ENCODE results near the gene FAM120C. TPM values are rescaled to one million over a fixed set of nuclear protein-coding genes. Genes with fewer than 3 reads are reported as not detected.

Gene FAM120C
- total RNA-seq, 1 donor from 2014 or later = 7.5 TPM

DNA sequence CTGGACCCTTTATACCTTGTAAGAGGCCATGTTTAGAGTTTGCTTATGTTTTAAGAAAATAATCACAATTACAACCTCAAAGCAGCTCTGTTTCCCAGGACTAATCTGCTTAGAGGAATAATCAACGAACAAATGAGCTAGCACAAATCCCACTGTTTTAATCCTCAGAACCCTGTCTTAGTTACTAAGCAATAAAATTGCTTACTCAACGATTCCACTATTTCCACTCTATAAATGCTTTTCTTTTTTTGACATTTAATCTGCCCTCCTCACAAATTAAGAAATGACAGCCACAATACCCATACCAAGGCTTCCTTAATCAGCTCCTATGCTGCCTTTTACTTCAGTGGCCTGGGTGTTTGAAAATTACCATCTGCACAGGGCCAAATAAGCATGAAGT lies 48.8 kb downstream of the FAM120C start:
- no peak for DNase-seq

DNA sequence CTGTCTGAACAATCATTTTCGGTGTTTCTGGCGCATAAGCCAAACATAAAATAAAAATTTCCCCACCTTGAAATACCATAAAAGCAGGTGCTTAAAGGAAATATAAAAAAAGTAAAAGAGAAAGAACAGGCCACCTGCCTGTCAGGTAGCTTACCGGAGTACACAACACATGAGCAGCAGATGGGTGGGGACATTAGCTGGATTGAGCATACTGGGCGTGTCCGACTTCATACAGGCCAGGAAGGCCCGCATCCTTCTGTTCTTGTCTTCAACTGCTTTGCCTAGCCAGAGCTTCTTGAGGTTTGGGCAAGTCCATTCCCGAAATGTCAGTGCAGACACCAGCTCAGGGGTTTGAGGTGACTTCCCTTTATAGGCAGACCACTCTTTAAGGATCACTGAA lies 66.7 kb downstream of the FAM120C start:
- DNase-seq = no peak

DNA sequence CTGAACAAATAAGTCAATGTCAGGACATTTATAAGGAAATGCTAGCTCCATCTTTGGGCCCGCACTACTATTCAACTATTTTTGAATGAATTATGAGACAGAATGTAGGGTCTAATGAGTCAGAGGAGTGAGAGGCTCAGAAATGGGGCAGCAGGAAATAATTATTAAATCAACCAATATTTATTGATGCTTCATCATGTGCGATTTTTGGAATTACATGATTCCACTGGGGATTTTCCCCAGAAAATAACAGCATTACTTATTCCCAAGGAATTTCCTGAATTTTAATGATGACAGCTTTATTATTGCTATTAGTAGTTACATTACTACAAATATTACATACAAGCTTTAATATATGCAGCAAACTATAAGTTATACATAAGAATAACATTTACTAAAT lies 89.5 kb downstream of the FAM120C start:
- DNase-seq = no peak

DNA sequence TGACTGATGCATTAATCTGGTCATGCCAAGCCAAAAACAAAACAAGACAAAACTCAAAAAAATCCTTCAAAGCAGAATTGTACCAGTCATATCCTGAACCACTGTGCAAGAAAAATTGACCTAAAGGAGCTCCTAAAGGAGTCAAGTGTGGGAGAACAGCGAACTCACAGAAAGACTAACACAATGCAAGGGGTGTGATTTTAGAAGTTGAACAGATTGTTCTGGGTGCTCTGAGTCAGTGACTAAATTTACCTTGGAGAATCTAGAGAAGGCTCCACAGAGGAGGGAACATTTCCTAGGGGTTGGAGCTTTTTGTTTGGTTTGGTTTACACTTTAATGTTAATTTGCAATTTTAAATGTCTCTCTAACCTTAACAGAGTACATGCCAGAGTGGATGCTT lies 89.9 kb downstream of the FAM120C start:
- DNase-seq = no peak

DNA sequence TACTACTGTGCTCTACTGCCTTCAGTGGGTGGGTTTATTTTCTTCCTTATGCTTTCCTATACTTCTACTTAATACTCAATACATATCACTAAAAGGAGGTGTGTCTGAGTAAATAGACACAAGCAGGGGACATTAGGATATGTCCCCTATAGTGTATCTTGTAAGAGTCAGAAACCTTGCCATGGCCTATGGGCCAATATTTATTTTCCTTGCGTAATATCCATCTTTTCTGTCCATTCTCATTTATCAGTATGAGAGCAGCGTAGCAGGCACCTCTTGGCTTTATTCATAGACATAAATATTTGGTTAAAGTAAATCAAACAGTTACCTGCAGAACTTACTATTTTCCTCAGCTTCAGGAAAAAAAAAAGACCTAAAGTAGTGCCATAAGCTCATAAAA lies 92.2 kb downstream of the FAM120C start:
- DNase-seq = no peak

DNA sequence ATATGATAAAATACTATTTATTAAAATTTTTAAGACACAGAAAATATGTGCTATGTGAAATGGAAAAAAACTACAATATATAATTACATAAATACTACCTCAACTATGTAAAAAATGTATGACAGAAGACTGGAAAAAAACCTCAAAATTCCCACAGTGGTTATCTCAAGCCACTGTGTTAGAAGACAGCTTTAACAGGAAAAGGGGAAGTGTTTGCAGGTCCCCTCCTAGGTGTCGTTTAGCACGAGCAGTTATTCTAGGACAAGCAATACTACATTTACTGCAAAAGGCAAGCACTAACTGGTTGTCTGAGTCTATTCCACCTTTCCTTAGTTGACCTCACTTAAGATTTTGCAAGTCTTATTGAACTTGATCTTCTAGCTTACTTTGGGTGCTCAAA lies 93.9 kb downstream of the FAM120C start:
- DNase-seq = no peak

DNA sequence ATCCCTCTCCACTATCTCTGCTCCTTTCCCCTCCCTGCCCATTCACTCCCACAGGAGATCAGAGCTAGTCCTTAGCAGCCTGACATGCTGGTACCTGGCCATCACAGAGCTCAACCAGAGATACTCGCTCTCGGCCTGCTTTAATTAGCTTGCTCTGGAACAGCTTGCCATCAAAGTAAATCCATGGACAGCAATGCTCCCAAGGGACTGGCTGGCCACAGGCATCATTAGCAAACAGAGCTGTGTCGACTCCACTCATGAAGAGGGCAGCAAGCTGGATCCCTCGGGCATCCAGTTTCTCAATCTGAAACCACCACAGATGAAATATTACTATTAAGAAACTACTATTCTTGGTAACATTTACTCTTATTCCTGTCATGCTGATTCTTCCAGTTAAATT lies 95.4 kb downstream of the FAM120C start:
- no peak for DNase-seq

DNA sequence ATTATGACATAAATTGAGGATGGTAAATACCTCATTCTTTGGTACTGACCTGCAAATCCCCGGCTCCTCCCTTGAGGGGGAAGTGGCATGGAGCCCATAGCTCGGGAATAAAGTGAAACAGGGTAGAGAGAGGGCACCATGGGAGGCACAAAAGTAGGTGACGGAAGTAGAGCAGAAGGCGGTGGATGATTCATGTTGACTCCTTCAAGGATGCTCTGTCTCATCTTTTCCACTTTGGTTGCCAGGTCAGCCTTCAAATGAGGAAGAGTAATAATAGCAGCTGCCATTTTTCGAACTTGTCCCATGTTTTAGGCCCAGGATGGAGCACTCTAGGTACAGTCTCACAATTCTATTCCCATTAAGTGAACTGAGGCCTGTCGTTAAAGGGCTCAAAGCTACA lies 97.4 kb downstream of the FAM120C start:
- DNase-seq = no peak

DNA sequence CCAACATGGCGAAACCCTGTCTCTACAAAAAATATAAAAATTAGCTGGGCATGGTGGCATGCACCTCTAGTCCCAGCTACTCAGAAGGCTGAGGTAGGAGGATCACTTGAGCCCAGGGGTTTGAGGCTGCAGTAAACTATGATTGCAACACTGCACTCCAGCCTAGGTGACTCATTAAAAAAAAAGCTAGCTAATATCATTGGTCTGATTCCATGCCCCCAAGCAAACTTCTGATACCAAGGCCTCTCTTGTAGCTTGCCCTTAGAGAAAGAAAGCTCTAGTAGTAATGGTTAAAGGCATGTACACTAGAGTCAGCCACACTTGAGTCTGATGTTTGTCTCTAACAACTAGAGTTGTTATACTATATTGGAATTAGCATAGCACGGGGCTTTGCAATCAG lies 106.2 kb downstream of the FAM120C start:
- DNase-seq = no peak

DNA sequence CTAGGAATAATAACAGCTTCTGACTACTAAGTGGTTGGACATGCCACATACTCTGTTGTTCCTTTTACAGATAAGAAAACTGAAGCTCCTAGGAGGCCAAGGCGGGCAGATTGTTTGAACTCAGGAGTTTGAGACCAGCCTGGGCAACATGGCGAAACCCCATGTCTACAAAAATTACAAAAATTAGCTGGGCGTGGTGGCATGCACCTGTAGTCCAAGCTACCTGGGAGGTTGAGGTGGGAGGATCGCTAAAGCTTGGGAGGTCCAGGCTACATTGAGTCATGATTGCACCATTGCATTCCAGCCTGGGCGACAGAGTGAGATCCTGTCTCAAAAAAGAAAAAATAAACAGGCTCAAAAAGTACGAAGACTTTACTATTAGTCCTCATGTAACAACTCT lies 108.2 kb downstream of the FAM120C start:
- no peak for DNase-seq

DNA sequence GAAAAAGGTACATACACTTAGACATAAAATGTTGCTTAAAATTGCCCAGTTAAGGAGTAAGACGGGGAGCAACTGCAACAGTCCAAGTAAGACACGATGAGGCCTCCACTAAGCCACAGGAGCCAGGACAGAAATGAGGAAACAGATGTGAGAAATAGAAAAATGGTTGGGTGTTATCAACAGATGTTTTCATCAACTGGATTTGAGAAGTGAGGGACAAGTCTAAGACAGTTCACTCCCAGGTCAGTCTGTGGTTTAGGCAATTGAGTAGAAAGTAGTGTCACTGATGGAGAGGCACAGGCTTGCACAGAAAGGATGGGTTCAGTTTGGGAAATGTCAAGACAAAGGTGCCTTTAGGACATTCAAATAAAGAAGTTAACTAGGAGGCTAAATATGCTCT lies 115.3 kb downstream of the FAM120C start:
- DNase-seq = no peak

DNA sequence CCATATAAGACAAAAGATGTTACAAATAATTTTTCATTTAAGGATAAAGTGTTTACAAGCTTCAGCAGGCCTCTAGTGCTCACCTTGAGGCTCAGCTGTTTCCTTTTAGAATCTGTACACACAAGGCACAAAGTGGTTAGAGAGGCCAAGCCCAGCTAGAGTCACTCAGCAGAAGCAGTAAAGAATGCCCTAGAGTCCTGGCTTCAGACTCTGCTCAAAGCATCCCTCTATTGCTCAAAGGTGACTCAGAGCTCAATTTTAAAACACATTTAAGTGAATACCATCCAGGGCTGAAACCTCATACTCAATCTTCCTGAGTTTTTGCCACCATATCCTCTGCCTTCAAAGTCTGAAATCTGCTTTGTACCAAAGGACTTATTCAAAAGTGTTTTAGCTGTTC lies 116.2 kb downstream of the FAM120C start:
- DNase-seq = no peak

DNA sequence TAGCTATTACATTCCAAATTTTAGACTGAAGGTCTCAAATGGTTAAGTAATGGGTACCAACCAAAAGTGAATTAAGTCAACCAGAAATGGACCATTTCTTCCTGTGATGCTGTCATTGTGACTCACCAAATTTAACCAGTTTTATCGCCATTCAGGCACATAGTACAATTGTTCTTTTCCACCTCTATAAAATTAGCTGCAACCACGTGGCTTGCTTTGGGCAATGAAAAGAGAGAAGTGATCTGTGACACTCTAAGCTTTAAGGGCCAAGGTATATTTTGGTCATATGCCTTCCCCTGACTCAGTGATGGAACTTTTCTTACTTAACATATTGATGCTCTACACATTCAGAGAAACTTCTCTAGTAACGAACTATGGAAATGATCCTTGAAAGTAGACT lies 118.5 kb downstream of the FAM120C start:
- no peak for DNase-seq

DNA sequence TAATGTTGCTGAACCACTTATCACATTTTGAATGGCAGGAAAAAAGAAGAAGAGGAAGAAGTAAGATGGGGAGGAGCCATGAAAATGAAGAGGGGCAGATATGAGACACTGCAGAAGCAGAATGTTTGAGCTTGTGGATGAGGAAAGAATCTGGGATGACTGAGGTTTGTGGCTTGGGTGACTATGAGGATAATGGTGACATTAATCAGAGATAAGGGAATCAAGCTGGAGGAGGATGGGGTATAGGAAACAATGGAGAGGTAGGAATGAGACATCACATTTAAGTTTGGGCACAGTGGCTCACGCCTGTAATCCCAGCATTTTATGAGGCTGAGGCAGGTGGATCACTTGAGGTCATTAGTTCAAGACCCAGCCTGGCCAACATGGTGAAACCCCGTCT lies 119.7 kb downstream of the FAM120C start:
- DNase-seq = no peak

DNA sequence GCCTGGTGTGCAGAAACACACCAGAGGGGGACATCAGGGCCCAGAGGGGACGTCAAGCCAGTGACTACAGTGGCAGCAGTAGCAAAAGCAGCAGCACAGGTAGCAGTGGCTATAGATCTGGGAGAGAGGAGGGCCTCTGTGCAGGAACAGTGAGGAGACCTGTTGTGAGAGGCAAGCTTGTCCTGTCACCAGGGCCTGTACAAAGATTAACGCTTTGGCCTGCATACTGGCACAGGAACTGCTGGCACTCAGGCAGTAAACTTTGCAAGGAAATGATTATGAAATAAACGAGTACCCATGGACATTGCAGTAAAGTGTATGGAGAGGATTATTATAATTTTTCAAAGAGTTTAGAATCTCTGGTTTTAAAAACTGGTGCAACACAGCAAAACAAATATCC lies 133.3 kb downstream of the FAM120C start:
- no peak for DNase-seq

DNA sequence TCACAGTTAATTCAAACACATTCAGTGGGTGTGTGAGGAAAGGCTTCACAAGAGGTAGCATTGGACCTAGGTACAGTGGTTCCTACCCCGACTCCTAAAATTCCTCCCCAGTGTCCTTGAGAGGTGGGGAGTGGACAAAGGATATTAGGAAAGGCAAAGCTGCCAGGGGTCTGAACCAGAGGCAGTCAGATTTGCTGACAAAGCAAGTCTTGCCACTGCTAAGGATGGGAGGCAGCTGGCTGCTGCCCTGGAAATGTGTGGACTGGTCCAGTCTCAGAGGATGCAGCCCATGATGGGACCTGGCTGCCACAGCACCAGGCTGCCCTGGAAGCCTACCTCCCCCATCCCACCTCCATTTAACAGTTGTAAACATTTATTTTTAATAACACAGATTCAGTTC lies 134.6 kb downstream of the FAM120C start:
- DNase-seq = no peak

DNA sequence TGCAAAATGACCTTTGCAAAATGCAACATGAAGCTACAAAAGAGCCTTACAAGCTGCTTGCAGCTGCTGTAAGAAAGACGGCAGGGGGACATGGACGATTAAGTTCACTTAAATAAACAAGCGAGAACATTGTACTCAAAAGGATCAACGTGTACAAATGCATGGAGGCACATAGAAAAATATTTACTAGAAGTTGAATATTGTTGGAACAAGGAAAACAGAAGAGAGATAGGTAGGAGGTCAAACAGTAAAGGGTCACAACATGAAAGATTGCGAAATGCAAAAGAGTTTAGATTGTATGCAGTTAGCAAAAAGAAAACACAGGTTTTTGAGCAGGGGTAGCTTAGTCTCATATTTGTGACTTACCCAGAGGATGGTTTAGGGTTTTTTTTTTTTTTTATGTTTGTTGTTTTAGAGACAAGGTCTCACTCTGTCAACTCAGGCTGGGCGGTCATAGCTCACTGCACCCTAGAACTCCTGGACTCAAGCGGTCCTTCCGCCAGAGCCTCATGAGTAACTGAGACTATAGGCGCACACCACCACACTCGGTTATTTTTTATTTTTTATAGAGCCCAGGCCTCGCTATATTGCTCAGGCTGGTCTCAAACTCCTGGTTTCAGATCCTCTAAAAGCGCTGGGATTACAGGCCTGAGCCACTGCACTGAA lies 137.4 kb downstream of the FAM120C start:
- DNase-seq = no peak

DNA sequence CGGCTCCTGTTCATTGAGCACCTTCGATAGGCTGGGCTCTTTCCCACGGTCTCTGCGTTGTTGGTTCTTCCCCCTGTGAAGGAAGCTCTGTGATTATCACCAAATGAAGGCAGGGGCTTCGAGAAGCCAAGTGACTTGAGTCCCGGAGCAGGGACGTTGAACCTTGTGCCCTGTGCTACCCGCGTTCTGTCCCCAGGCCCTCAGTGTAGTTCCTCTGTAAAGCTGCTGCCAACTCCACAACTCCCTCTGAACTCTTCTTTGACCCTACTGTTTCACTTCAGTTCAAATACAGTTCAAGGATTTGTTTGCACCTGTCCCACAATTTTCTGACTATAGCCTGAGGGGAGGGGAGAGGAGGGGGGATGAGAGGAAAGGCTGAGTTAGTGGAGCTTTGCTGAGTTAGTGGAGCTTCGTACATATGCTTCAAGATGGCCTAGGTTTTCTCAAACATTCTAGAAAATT lies 138.1 kb downstream of the FAM120C start:
- peak; percentile 13 for DNase-seq

DNA sequence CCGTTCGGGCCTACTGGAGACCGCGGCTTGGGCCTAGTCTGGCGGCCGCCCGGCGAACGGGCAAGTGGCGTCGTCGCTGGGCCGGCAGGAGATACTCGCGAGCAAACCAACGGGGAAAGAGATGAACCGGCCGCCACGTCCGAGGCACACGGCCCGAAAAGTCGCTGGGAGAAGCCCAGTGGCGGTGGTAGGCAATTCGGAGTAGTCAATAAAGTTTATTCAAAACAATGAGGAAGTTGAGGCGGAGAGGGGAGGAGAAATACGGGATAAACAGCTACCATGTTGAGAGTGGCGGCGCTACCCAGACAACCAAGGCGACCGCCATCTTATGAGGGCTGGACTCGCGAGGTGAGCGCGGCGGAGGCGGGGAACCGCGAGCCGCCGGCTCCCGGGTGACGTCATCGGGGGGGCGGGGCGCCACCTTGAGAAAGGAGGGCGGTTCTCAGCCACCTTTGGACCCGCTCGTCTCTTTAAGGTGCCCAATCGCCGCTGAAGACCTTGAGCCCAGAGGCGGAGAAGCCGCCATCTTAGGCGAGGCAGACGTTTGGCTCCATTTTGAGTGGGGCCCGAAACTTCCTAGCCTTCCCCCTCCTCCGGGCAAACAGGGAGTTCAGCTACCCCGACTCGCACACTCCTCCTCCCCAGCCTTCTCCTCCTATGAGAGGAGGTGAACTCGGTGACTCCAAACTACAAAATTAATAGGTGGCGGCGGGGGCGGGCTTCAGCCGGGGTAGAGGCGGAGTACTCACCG lies 138.8 kb downstream of the FAM120C start, which contains the start of gene PHF8:
Gene PHF8 (minus strand): TSS at position 348 of the 751 bp plus-strand sequence. CDS start 1,745 bp downstream, outside the sequence.
- peak; percentile 88 for DNase-seq

DNA sequence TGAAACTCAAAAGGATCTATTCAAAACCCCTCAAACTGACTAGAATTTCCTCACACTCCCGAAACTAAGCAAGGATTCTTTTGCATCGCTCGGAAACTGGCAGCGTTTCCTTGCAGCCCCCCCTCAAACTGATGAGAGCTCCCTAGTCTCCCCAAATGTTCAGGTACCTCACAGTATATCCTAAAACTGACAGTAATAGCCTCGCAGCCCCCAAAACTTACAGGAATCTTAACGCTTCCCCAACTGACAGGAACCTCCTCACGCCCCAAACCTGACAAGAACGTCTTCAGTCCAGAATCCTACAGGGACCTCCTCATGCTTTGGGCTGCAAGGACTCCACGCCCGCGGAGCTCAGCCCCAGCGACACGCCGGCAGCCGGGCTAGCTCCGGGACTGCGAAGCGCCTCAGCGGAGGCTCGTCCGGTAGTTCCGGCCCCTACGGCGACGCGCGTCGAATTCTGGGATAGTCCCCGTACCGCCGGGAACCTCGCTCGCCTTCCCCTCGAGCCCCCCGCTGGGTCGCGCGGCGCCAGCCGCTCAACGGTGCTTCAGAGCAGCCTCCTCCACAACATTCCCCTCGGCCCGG lies 139.4 kb downstream of the FAM120C start:
- DNase-seq = no peak

DNA sequence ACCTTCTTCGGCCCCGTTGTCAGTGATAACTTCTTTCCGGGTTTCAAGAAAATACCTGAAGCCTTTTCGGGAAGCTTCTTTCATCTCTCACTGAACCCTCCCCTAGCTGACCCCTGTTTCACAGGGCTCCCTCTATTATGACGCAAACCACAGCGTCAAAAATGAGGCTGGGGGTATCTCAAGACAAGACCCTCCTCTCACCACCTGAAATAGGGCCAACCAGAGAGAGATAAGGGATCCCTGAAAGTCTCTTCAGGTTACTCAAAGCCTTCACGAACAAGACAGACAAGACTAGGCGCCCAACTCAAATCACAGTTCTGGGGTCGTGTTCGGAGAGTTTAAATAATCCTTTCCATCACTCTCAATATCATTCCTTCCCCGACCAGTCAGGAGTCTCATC lies 140.0 kb downstream of the FAM120C start:
- no peak for DNase-seq

DNA sequence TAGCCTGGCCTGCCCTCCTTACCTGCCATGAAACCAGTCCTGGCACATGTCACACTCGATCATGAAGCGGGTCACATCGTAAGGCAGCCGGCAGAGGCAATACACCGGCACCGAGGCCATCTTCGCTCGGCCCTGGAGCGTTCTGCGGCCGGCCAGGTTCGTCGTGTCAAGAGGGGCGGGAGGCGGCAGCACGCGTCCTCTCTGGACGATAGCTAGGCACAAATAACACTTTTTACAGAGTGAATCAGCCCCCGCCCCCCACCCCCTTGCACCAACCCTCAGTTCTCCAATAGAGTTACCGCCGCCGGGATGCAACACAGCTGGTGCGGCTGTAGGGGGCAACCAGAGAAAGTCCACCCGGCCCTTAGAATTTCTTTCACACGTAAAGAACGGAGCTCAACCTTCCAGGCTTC lies 140.4 kb downstream of the FAM120C start:
- DNase-seq = no peak

DNA sequence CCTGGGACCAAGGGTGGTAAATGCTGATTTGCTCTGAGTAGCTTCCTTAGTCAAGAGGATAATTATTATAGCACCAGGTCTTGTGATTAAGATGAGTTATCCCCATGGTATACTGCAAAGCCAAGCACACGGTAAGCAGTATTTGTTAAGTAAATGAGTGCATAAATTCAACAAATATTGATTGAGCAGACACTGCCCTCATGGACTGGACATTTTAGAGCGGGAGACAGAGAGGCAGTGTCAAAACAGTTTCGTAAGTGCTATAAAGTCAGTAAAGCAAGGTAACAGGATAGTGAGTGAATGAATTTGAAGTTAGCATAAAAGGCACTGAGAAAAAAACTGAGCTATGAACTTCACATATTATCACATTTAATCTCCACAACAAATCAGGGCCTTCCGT lies 152.7 kb downstream of the FAM120C start:
- DNase-seq = no peak

All from skin of body (tissue), 2 donors.